CD1c-positive myeloid dendritic cell (primary cell): ENCODE measurements around the gene TDP1.
"Not testable (repeated sequence)": the region's sequence is repeated elsewhere in the genome, so short reads cannot be mapped to it uniquely, and the experiment has no call there.

Experiments used
- DNase-seq: peaks from one replicate; pipeline ENCODE4 v3.0.0-alpha.2; 2016; ENCODE audit errors: extremely low spot score

Gene TDP1

GRCh38 chr14:89990218-89990617 is 34.5 kb downstream of the TDP1 start:
- DNase-seq: no peak

- no peak for DNase-seq
These were observed 35.0 kb downstream of the TDP1 start for GRCh38 chr14:89990623-89991275.

- DNase-seq: no peak
These were observed 36.5 kb downstream of the TDP1 start for GRCh38 chr14:89992273-89992672.

GRCh38 chr14:89996963-89997362 is 41.2 kb downstream of the TDP1 start:
- no peak for DNase-seq

- no peak for DNase-seq
These were observed 45.2 kb downstream of the TDP1 start for GRCh38 chr14:90000935-90001334.

- no peak for DNase-seq
These were observed 48.0 kb downstream of the TDP1 start for GRCh38 chr14:90003526-90004307.

- no peak for DNase-seq
These were observed 49.7 kb downstream of the TDP1 start for GRCh38 chr14:90005441-90005840.

- DNase-seq: no peak
These were observed 50.3 kb downstream of the TDP1 start for GRCh38 chr14:90005939-90006530.

GRCh38 chr14:90017371-90017770 is 61.6 kb downstream of the TDP1 start:
- no peak for DNase-seq

- DNase-seq: no peak
These were observed 64.2 kb downstream of the TDP1 start for GRCh38 chr14:90019824-90020523.

GRCh38 chr14:90023176-90023896 is 67.6 kb downstream of the TDP1 start:
- DNase-seq: no peak

GRCh38 chr14:90024910-90025309 is 69.2 kb downstream of the TDP1 start:
- DNase-seq: no peak

GRCh38 chr14:90026608-90027007 is 70.9 kb downstream of the TDP1 start:
- DNase-seq: not testable (repeated sequence)

GRCh38 chr14:90027842-90028241 is 72.1 kb downstream of the TDP1 start:
- no peak for DNase-seq

- DNase-seq: no peak
These were observed 78.4 kb downstream of the TDP1 start for GRCh38 chr14:90034156-90034555.

- DNase-seq: no peak
These were observed 79.3 kb downstream of the TDP1 start for GRCh38 chr14:90034835-90035525.

GRCh38 chr14:90039253-90040010 is 83.7 kb downstream of the TDP1 start:
- no peak for DNase-seq

- DNase-seq: no peak
These were observed 84.7 kb downstream of the TDP1 start for GRCh38 chr14:90040411-90040810.

GRCh38 chr14:90042496-90043252 is 86.9 kb downstream of the TDP1 start:
- no peak for DNase-seq

- no peak for DNase-seq
These were observed 89.9 kb downstream of the TDP1 start for GRCh38 chr14:90045616-90046015.
